HEK293T (cell line): ENCODE measurements around the gene ELF2.

Source experiments
- CTCF ChIA-PET: fragments of 350-600 bp; formaldehyde crosslinking; extraction: SDS; loops from one replicate; lab custom pipeline; 2021; ENCODE audit warnings: antibody characterized with exemption, inconsistent platforms; lab: Yijun Ruan, JAX
- POLR2A ChIA-PET: fragments of 350-600 bp; formaldehyde crosslinking; extraction: SDS; loops from one replicate; lab custom pipeline; 2020; ENCODE audit warnings: antibody characterized with exemption, inconsistent platforms; lab: Yijun Ruan, JAX
- DNase-seq: peaks from one replicate; pipeline ENCODE4 v3.0.0; 2012; ENCODE audit warnings: mixed read lengths; ENCODE audit errors: extremely low spot score
- ARNT ChIP-seq: fragments of 450-650 bp; IDR thresholded peaks from 2 replicates; pipeline ENCODE4 v1.6.1; 2017; ENCODE audit warnings: mild to moderate bottlenecking
- BHLHE40 ChIP-seq: fragments of 450-650 bp; IDR thresholded peaks from 2 replicates; pipeline ENCODE4 v1.6.1; 2016; ENCODE audit warnings: mild to moderate bottlenecking, moderate library complexity, borderline replicate concordance
- CTBP1 ChIP-seq: fragments of 450-650 bp; IDR thresholded peaks from 2 replicates; pipeline ENCODE4 v1.6.1; 2016; ENCODE audit warnings: borderline replicate concordance
- ELF4 ChIP-seq: fragments of 450-650 bp; IDR thresholded peaks from 2 replicates; pipeline ENCODE4 v1.6.1; 2017; ENCODE audit warnings: antibody characterized with exemption
- FOXA1 ChIP-seq: fragments of 450-650 bp; IDR thresholded peaks from 2 replicates; pipeline ENCODE4 v1.6.1; 2016; ENCODE audit warnings: mild to moderate bottlenecking
- FOXK2 ChIP-seq: fragments of 450-650 bp; IDR thresholded peaks from 2 replicates; pipeline ENCODE4 v1.6.1; 2016; ENCODE audit warnings: mild to moderate bottlenecking
- FOXM1 ChIP-seq: fragments of 450-650 bp; IDR thresholded peaks from 2 replicates; pipeline ENCODE4 v1.6.1; 2017; ENCODE audit warnings: mild to moderate bottlenecking, borderline replicate concordance
- HDGF ChIP-seq: fragments of 450-650 bp; IDR thresholded peaks from 2 replicates; pipeline ENCODE4 v1.6.1; 2017; ENCODE audit warnings: antibody characterized with exemption, borderline replicate concordance
- L3MBTL2 ChIP-seq: fragments of 450-650 bp; conservative IDR thresholded peaks from 2 replicates; pipeline ENCODE4 v1.6.1; 2016; ENCODE audit warnings: mild to moderate bottlenecking
- LEF1 ChIP-seq: fragments of 450-650 bp; IDR thresholded peaks from 2 replicates; pipeline ENCODE4 v1.6.1; 2017; ENCODE audit warnings: mild to moderate bottlenecking, borderline replicate concordance
- NFRKB ChIP-seq: fragments of 450-650 bp; IDR thresholded peaks from 2 replicates; pipeline ENCODE4 v1.6.1; 2016; ENCODE audit warnings: mild to moderate bottlenecking, moderate library complexity
- SP1 ChIP-seq: fragments of 450-650 bp; IDR thresholded peaks from 2 replicates; pipeline ENCODE4 v1.6.1; 2017
- SUZ12 ChIP-seq: fragments of 450-650 bp; IDR thresholded peaks from 2 replicates; pipeline ENCODE4 v1.6.1; 2016; ENCODE audit warnings: mild to moderate bottlenecking
- TARDBP ChIP-seq: fragments of 450-650 bp; IDR thresholded peaks from 2 replicates; pipeline ENCODE4 v1.6.1; 2016
- ZNF384 ChIP-seq: fragments of 450-650 bp; IDR thresholded peaks from 2 replicates; pipeline ENCODE4 v1.6.1; 2016
- TF ChIP-seq, protein P1 (sequence below): fragments of 450-650 bp; IDR thresholded peaks from 2 replicates; pipeline ENCODE4 v1.6.1; 2016

Gene ELF2

DNA sequence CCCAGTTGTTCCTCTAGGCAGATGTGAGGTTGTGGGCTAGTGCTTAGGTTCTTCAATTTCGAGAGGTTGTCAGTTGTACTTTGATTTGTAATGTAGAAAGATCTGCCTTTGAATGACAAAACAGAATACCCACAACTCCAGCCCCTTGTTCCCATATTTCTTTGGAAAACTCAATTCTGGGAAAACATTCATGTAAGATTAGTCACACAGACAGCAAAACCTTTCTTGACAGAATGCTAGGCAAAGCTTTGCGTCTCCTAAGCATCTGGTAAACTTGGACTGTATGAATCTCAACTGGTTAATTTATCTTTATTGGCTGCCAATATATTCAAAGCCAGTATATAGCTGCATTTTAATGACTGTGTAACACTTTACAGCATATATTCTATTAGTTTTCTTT is 126.6 kb downstream of the ELF2 start:
- no peak for DNase-seq
- no peak for TF ChIP-seq LEF1
- TF ChIP-seq ZNF384 = no peak
- TF ChIP-seq BHLHE40 = no peak
- no peak for TF ChIP-seq TARDBP
- no peak for TF ChIP-seq SP1
- no peak for TF ChIP-seq FOXK2
- TF ChIP-seq FOXM1 = no peak
- TF ChIP-seq HDGF = no peak
- TF ChIP-seq SUZ12 = no peak
- no peak for TF ChIP-seq FOXA1
- TF ChIP-seq L3MBTL2 = no peak
- ChIA-PET CTCF (no interaction called here), POLR2A (no interaction called here)

DNA sequence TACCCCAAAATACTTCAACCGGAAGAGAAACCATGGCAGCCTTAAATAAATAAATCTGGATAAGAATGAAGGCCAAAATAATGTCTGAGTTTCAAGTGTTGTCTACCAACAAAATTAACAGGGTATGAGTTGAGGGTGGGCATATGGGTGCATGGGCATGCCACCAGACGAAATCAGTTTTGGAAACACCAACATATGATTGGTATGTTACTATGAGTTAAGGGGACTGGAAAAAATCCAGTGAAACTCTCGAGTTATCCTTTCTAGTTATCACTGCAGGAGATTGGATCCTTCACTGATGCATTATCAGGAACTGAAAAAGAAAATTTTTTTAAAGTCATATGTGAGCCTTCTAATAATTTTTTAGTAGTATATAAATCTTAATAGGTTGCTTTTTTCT is 129.0 kb downstream of the ELF2 start:
- no peak for DNase-seq
- TF ChIP-seq FOXM1 (no peak), FOXA1 (no peak), NFRKB (no peak), SP1 (no peak), LEF1 (no peak)
- CTCF ChIA-PET = no interaction called here
- POLR2A ChIA-PET = no interaction called here

DNA sequence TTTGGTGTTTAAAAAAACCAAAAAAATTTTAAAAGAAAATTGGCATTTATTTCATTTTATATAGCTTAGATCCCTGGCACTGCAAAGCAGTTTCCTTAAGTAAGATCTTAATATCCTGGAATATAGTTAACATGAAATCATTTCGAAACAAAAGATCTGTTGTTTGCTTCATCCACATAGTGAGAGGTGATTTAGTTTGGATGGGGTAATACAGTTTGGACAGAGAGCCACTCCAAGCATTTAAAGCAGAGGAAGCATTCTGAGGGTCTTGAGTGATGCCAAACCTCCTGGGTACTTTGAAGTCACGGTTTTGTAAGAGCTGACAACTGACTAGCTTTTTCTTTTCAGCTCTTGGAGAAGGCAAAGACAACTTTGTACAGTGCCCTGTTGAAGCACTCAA is 132.7 kb downstream of the ELF2 start:
- POLR2A ChIA-PET = no interaction called here
- CTCF ChIA-PET = interaction anchor here (1.3 to 3.3 kb wide), 2 partner anchors 10 to 14 kb away, joined by 3 to 18 read pairs; no protein-coding TSS in a partner anchor
- no peak for DNase-seq
- TF ChIP-seq FOXK2 (no peak), CTBP1 (no peak), ARNT (no peak), FOXA1 (no peak), TARDBP (no peak), L3MBTL2 (no peak), ZNF384 (no peak), SUZ12 (no peak), SP1 (no peak), ELF4 (no peak)

DNA sequence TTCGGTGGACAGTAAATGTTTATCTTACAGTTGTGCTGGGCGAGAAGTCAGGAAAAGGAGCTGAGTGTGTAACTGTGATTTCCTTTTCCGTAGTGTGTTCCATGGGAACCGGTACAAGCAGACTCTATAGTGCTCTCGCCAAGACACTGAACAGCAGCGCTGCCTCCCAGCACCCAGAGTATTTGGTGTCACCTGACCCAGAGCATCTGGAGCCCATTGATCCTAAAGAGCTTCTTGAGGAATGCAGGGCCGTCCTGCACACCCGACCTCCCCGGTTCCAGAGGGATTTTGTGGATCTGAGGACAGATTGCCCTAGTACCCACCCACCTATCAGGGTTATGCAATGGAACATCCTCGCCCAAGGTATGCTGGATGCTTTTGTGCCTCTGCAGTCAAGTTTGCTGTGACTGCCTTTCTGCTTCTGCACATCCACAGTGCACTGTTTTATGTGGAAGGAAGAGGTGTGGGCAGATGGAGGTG is 134.0 kb downstream of the ELF2 start:
- CTCF ChIA-PET = interaction anchor here (1.3 to 3.3 kb wide), 2 partner anchors 11 to 12 kb away, joined by 3 to 18 read pairs; no protein-coding TSS in a partner anchor
- POLR2A ChIA-PET = no interaction called here
- TF ChIP-seq, protein P1, sequence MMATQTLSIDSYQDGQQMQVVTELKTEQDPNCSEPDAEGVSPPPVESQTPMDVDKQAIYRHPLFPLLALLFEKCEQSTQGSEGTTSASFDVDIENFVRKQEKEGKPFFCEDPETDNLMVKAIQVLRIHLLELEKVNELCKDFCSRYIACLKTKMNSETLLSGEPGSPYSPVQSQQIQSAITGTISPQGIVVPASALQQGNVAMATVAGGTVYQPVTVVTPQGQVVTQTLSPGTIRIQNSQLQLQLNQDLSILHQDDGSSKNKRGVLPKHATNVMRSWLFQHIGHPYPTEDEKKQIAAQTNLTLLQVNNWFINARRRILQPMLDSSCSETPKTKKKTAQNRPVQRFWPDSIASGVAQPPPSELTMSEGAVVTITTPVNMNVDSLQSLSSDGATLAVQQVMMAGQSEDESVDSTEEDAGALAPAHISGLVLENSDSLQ = no peak
- TF ChIP-seq SUZ12 = no peak
- TF ChIP-seq FOXK2 = no peak
- TF ChIP-seq BHLHE40 = no peak
- no peak for TF ChIP-seq TARDBP
- DNase-seq = no peak

DNA sequence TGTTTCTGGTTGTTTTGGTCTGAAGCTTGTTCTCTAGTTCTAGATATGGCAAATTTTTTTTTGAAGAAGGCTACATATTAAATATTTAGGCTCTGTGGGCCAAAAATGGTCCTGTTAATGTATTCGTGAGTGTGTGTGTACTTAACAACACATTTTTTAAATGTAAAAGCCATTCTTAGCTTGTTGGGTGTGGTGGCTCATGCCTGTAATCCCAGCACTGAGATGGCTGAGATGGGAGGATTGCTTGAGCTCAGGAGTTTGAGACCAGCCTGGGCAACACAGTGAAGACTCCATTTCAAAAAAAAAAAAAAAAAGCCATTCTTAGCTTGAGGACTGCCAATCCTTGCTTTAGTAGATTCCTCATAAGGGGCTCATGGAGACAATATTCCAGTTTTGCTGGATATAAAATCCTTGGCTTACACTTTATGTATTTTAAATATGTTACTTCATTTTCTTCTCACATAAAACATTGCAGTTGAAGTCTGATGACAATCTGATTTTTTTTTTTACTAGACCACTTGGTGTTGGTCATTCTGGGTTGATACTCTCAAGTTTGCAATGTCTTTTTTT is 138.1 kb downstream of the ELF2 start:
- DNase-seq = no peak
- ChIA-PET CTCF (interaction anchor here (1.2 kb wide), 1 partner anchor 9 kb away, joined by 5 read pairs; no protein-coding TSS in a partner anchor), POLR2A (no interaction called here)
- TF ChIP-seq ZNF384 (no peak), HDGF (no peak), FOXA1 (no peak), FOXK2 (no peak), BHLHE40 (no peak), ARNT (no peak), TARDBP (no peak), CTBP1 (no peak), L3MBTL2 (no peak), ELF4 (no peak), SUZ12 (no peak), FOXM1 (no peak), LEF1 (no peak), SP1 (no peak), NFRKB (no peak)
- TF ChIP-seq, protein P1 = no peak

DNA sequence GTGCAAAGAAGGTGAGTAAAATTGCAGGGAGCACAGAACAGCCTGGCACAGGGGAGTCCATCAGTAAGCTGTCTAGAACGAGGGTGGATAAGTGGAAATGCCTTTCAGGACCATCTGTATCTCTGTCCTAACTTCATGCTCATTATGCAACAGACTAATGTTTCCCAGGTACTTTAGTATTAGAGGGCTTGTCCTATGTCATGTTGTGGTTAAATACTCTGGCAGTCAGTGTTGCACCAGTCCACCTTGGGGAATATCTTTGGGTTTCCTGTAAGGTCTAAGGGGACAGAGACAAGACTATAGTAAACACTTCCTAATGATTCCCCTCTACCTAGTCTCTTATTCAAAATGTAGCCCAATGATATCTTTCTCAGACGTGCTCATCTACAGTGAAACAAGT is 140.1 kb downstream of the ELF2 start:
- DNase-seq = no peak
- ChIA-PET POLR2A (no interaction called here), CTCF (no interaction called here)
- TF ChIP-seq ARNT = no peak
- no peak for TF ChIP-seq LEF1
- TF ChIP-seq SUZ12 = no peak
- TF ChIP-seq, protein P1 = no peak
- TF ChIP-seq ELF4 = no peak
- no peak for TF ChIP-seq ZNF384

DNA sequence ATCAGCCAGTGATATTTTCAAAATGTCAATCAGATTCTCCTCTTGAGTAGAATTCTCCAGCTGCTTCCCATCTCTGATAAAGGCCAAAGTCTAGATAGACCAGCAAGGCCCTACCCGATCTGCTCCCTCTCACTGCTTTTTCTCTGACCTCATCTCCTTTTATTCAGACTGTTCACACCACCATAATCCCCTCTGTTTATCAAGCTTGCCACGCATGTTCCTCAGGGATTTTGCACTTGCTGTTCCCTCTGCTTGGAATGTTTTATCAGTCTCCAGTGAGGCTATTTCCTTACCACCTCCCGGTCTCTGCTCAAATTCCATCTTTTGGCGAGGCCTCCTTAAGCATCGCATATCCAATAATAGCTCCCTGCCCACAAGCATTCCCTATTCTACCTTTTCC is 141.4 kb downstream of the ELF2 start:
- POLR2A ChIA-PET = interaction anchor here (0.9 to 1.1 kb wide), 2 partner anchors 47 to 266 kb away, joined by 3 read pairs; partner anchors contain the start of gene NAA15

More for the DNA sequence above, 141.4 kb downstream of the ELF2 start:
- CTCF ChIA-PET = no interaction called here
- no peak for DNase-seq
- no peak for TF ChIP-seq LEF1
- TF ChIP-seq NFRKB = no peak
- no peak for TF ChIP-seq ELF4
- no peak for TF ChIP-seq L3MBTL2
- no peak for TF ChIP-seq TARDBP
- TF ChIP-seq CTBP1 = no peak
- TF ChIP-seq, protein P1 = no peak
- TF ChIP-seq HDGF = no peak
- no peak for TF ChIP-seq SP1
- TF ChIP-seq BHLHE40 = no peak
- TF ChIP-seq ZNF384 = no peak
- TF ChIP-seq SUZ12 = no peak
- TF ChIP-seq FOXM1 = no peak
- TF ChIP-seq ARNT = no peak
- TF ChIP-seq FOXK2 = no peak
- no peak for TF ChIP-seq FOXA1
